ENCODE measurements around the gene CXCL1. TPM values are rescaled to one million over a fixed set of nuclear protein-coding genes. Genes with fewer than 3 reads are reported as not detected.

The CXCL1 gene
- polyA plus RNA-seq, 1 experiment: 2.1 TPM

GRCh38 chr4:73851293-73851692 lies 17.9 kb upstream of the CXCL1 start:
- ChIA-PET POLR2A (no interaction called here), CTCF (interaction anchor here (0.9 kb wide), 1 partner anchor 283 kb away, joined by 3 read pairs; no protein-coding TSS in a partner anchor)
- Histone ChIP-seq H3K9me3 (ENCODE audit: control insufficient read depth, insufficient read depth, low read length) (no peaks in the 10 kb centered on the region), H3K4me3 (ENCODE audit: low read depth, low read length) (no peak overlapping the region), H3K27ac (ENCODE audit: low read depth, low read length) (no peak overlapping the region), H3K27me3 (ENCODE audit: control insufficient read depth, insufficient read depth, low read length) (no peaks in the 10 kb centered on the region)
- TF ChIP-seq CTCF (IDR thresholded peaks at IDR 0.05; ENCODE audit: low read depth, low read length): no peak
- DNase-seq (ENCODE audit: low read depth, low spot score): no peak

GRCh38 chr4:73852771-73853170 lies 16.4 kb upstream of the CXCL1 start:
- no peak for TF ChIP-seq CTCF (IDR thresholded peaks at IDR 0.05; ENCODE audit: low read depth, low read length)
- no peak for DNase-seq (ENCODE audit: low read depth, low spot score)
- CTCF ChIA-PET: interaction anchor here (0.8 to 1.7 kb wide), 2 partner anchors 192 to 281 kb away, joined by 3 to 7 read pairs; no protein-coding TSS in a partner anchor
- Histone ChIP-seq H3K27ac (ENCODE audit: low read depth, low read length) (no peak overlapping the region), H3K4me3 (ENCODE audit: low read depth, low read length) (no peak overlapping the region; the same call in 1 of the 2 replicates), H3K9me3 (ENCODE audit: control insufficient read depth, insufficient read depth, low read length) (peaks cover 4% of the 10 kb centered on the region; the same call in 1 of the 2 replicates), H3K27me3 (ENCODE audit: control insufficient read depth, insufficient read depth, low read length) (no peaks in the 10 kb centered on the region)
- POLR2A ChIA-PET: no interaction called here

- H3K4me3 ChIP-seq (ENCODE audit: low read depth, low read length): peak within 1 kb of the TSS; percentile 40
These were observed 15.9 kb upstream of the CXCL1 start, which contains the start of gene PF4V1 for GRCh38 chr4:73853246-73853704. Gene PF4V1 (plus strand): TSS chr4:73853296. CDS start chr4:73853363, 67 bp downstream.

GRCh38 chr4:73853718-73854473 lies 15.3 kb upstream of the CXCL1 start:
- DNase-seq (ENCODE audit: low read depth, low spot score): no peak

More at GRCh38 chr4:73853246-73853704, 15.9 kb upstream of the CXCL1 start, which contains the start of gene PF4V1:
- POLR2A ChIA-PET: no interaction called here
- no peaks in the 10 kb centered on the region for H3K27me3 ChIP-seq (ENCODE audit: control insufficient read depth, insufficient read depth, low read length)
- peaks cover 4% of the 10 kb centered on the region; the same call in 1 of the 2 replicates for H3K9me3 ChIP-seq (ENCODE audit: control insufficient read depth, insufficient read depth, low read length)
- CTCF ChIA-PET: interaction anchor here (0.6 to 1.7 kb wide), 3 partner anchors 191 to 281 kb away, joined by 3 to 11 read pairs (median 7); partner anchors contain the start of gene CXCL2
- H3K27ac ChIP-seq (ENCODE audit: low read depth, low read length): no peak within 1 kb of the TSS
- DNase-seq (ENCODE audit: low read depth, low spot score): no peak
- TF ChIP-seq CTCF (IDR thresholded peaks at IDR 0.05; ENCODE audit: low read depth, low read length): peak; percentile 53

More at GRCh38 chr4:73853718-73854473, 15.3 kb upstream of the CXCL1 start:
- no peak overlapping the region for H3K27ac ChIP-seq (ENCODE audit: low read depth, low read length)
- TF ChIP-seq CTCF (IDR thresholded peaks at IDR 0.05; ENCODE audit: low read depth, low read length): no peak
- ChIA-PET POLR2A (no interaction called here), CTCF (interaction anchor here (0.6 to 1.7 kb wide), 3 partner anchors 26 to 280 kb away, joined by 3 to 11 read pairs (median 7); partner anchors contain the start of gene CXCL2)
- H3K4me3 ChIP-seq (ENCODE audit: low read depth, low read length): no peak overlapping the region
- no peaks in the 10 kb centered on the region for H3K27me3 ChIP-seq (ENCODE audit: control insufficient read depth, insufficient read depth, low read length)
- peaks cover 4% of the 10 kb centered on the region; the same call in 1 of the 2 replicates for H3K9me3 ChIP-seq (ENCODE audit: control insufficient read depth, insufficient read depth, low read length)

All from AG04450 (cell line).